Neural crest cell (in vitro differentiated cells): ENCODE results near the gene BUD23. TPM values are rescaled to one million over a fixed set of nuclear protein-coding genes. Genes with fewer than 3 reads are reported as not detected.
A peak's percentile ranks its signal among the peaks of the same experiment; 100 is the strongest.
"Not testable (repeated sequence)": the region's sequence is repeated elsewhere in the genome, so short reads cannot be mapped to it uniquely, and the experiment has no call there.

Experiments
- DNase-seq: peaks from one replicate; pipeline ENCODE4 v3.0.0; 2021; ENCODE audit warnings: low read depth, mixed read lengths, low spot score
- H3K27ac Mint-ChIP-seq: one replicate; pipeline ENCODE4 v1.8.0; 2021; ENCODE audit warnings: mild to moderate bottlenecking, mixed read lengths; ENCODE audit not compliant: unreplicated experiment
- H3K27me3 Mint-ChIP-seq: 2 replicates; pipeline ENCODE4 v1.8.0; 2021; ENCODE audit warnings: low read depth, mild to moderate bottlenecking, mixed read lengths
- H3K36me3 Mint-ChIP-seq: 2 replicates; pipeline ENCODE4 v1.8.0; 2021; ENCODE audit warnings: low read depth, mild to moderate bottlenecking, mixed read lengths
- H3K4me1 Mint-ChIP-seq: 2 replicates; pipeline ENCODE4 v1.8.0; 2021; ENCODE audit warnings: mixed read lengths
- H3K4me3 Mint-ChIP-seq: one replicate; pipeline ENCODE4 v1.8.0; 2021; ENCODE audit warnings: mild to moderate bottlenecking, mixed read lengths
- H3K9me3 Mint-ChIP-seq: 2 replicates; pipeline ENCODE4 v1.8.0; 2021; ENCODE audit warnings: mixed read lengths
- CTCF ChIP-seq: fragments of 200-600 bp; sonication (generic); conservative IDR thresholded peaks from 2 replicates; pipeline ENCODE4 v1.5.0; 2021; ENCODE audit warnings: antibody characterized with exemption, mild to moderate bottlenecking
- total RNA-seq: library from RNA; stranded (reverse); gene quantifications from 2 replicates; pipeline ENCODE4 v1.2.1, GENCODE V29; 2021

The BUD23 gene
- total RNA-seq, 1 donor from 2014 or later: 66.9 TPM

DNA sequence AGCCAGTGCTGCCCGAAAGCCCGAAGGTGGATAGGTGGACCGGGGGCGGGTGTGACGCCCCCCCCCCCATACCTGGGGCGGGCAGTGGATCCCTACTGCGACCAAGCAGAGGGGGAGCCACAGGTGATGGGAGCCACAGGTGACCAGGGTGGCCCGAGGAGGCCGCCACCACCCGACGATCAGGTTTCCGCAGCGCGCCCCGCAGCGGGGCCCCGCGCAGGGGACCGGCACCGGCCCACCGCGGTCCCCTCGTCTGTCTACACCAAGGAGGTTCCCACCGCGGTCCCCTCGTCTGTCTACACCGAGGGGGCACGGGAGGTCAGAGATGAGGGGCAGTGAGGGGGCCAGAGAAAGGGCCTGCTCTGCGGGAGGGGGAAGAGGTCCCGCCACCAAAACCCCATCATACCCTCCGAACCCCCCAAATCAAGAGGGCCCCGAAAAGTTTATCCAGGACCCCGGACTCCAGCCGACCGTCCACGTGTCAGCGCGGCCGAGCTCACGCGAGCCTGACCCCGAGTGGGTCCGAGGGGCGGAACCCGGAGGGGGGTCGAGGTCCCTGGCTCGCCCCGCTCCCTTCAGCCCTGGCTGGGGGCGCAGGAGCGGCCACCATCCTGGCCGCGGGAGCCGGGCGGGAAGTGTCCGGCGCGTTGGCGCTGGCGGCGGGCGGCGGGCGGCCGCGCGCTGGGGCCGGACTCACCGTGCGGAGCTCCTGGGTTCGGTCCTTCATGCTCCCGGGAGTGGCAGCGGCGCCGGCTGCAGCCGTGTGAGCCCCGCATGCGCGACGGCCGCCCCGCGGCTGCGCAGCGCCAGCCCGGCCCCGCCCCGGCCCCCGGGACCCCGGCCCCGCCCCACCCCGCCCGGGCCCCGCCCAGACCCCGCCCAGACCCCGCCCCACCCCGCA, 35.8 kb downstream of the BUD23 start, which contains the start of gene STX1A:
Gene STX1A (minus strand): TSS at position 765 of the 901 bp plus-strand sequence. CDS start 38 bp downstream, at position 727.
- Mint-ChIP-seq H3K36me3 (no peaks in the 10 kb centered on the region), H3K4me3 (peak within 1 kb of the TSS; percentile 88), H3K4me1 (peaks cover 17% of the 10 kb centered on the region), H3K27ac (no peak within 1 kb of the TSS), H3K27me3 (peaks cover 8% of the 10 kb centered on the region), H3K9me3 (no peaks in the 10 kb centered on the region)
- TF ChIP-seq CTCF: no peak
- peak; percentile 61 for DNase-seq

GRCh38 chr7:73719806-73720169, 36.4 kb downstream of the BUD23 start:
- peaks cover 17% of the 10 kb centered on the region for H3K4me1 Mint-ChIP-seq
- no peak overlapping the region for H3K27ac Mint-ChIP-seq
- no peak for TF ChIP-seq CTCF
- H3K27me3 Mint-ChIP-seq: peaks cover 8% of the 10 kb centered on the region
- no peaks in the 10 kb centered on the region for H3K9me3 Mint-ChIP-seq
- no peak for DNase-seq
- H3K36me3 Mint-ChIP-seq: no peaks in the 10 kb centered on the region
- peak overlapping the region; percentile 88 for H3K4me3 Mint-ChIP-seq

- not testable (repeated sequence) for H3K27ac Mint-ChIP-seq, H3K27me3 Mint-ChIP-seq, DNase-seq, H3K9me3 Mint-ChIP-seq, H3K36me3 Mint-ChIP-seq
- peak overlapping the region; percentile 88 for H3K4me3 Mint-ChIP-seq
- peaks cover 16% of the 10 kb centered on the region for H3K4me1 Mint-ChIP-seq
These were observed 37.0 kb downstream of the BUD23 start for GRCh38 chr7:73720443-73720842.

DNA sequence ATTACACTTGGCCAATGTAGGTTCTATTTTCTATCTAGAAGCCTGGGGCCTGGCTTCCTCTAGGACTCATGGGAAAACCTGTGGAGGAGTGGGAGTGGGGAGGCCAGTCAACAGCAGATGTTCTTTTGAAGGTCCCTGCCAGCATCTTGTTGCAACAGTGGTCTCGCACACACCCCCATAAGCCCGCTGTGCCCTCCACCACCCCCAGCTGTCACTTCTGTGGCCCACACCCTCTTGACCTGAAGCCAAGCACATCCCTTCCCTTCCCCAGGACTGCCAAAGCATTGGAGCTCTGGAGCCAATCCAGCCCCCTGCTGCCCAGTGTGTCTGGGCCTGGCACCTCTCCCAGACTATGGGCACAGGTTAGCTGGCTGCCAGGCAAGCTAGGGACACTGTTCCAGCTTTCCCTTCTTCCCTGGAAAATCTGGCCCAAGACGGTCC, 38.0 kb downstream of the BUD23 start:
- H3K36me3 Mint-ChIP-seq: no peaks in the 10 kb centered on the region
- H3K27ac Mint-ChIP-seq: no peak overlapping the region
- peaks cover 8% of the 10 kb centered on the region for H3K4me1 Mint-ChIP-seq
- H3K27me3 Mint-ChIP-seq: peaks cover 8% of the 10 kb centered on the region
- H3K9me3 Mint-ChIP-seq: no peaks in the 10 kb centered on the region
- TF ChIP-seq CTCF: no peak
- no peak for DNase-seq
- peak overlapping the region; percentile 88 for H3K4me3 Mint-ChIP-seq

- H3K9me3 Mint-ChIP-seq, H3K27ac Mint-ChIP-seq, DNase-seq, H3K27me3 Mint-ChIP-seq, H3K4me1 Mint-ChIP-seq, H3K36me3 Mint-ChIP-seq: not testable (repeated sequence)
- peak overlapping the region; percentile 64 for H3K4me3 Mint-ChIP-seq
These were observed 38.8 kb downstream of the BUD23 start for GRCh38 chr7:73722182-73722581.

DNA sequence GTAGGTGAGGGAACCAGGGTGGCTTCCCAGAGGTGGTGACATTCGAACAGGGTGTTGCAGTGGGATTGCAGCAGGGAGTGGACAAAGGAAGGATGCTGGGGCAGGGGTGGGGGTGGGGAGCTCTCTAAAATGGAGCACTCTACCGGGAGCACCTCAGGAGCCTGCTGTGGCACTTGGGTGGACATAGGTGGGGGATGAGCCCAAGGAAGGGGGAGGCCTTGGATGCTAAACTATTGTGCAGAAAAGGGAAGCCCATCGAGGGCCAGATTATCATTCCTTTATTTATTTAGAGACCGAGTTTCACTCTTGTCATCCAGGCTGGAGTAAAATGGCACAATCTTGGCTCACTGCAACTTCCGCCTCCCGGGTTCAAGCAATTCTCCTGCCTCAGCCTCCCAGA, 39.4 kb downstream of the BUD23 start:
- Mint-ChIP-seq H3K27me3 (peaks cover 8% of the 10 kb centered on the region), H3K4me3 (peak overlapping the region; percentile 41), H3K4me1 (peaks cover 5% of the 10 kb centered on the region), H3K9me3 (no peaks in the 10 kb centered on the region), H3K36me3 (no peaks in the 10 kb centered on the region), H3K27ac (no peak overlapping the region)
- no peak for DNase-seq
- no peak for TF ChIP-seq CTCF
